ENCODE results near the gene BRICD5.

Gene BRICD5

GRCh38 chr16:2236337-2237101 is 25.9 kb upstream of the BRICD5 start, which contains the start of gene DNASE1L2:
TSS of gene DNASE1L2 (plus strand) at chr16:2236444. CDS start at chr16:2236817, 373 bp downstream.
- Histone ChIP-seq H3K27ac (ENCODE audit: low read length) (no peak within 1 kb of the TSS), H3K36me3 (ENCODE audit: control insufficient read depth, low read depth, low read length) (peaks cover 17% of the 10 kb centered on the region), H3K9ac (ENCODE audit: low read length) (no peak within 1 kb of the TSS), H3K27me3 (ENCODE audit: control insufficient read depth, insufficient read depth, low read length) (peaks cover 28% of the 10 kb centered on the region), H3K4me3 (ENCODE audit: low read length) (peak within 1 kb of the TSS; percentile 42), H3K9me3 (ENCODE audit: control insufficient read depth, low read depth, low read length) (no peaks in the 10 kb centered on the region), H3K4me1 (ENCODE audit: control insufficient read depth, low read depth, low read length) (no peaks in the 10 kb centered on the region)

- Histone ChIP-seq H3K27ac (ENCODE audit: low read length) (no peak overlapping the region), H3K4me1 (ENCODE audit: control insufficient read depth, low read depth, low read length) (no peaks in the 10 kb centered on the region), H3K27me3 (ENCODE audit: control insufficient read depth, insufficient read depth, low read length) (peaks cover 28% of the 10 kb centered on the region), H3K9ac (ENCODE audit: low read length) (no peak overlapping the region), H3K4me3 (ENCODE audit: low read length) (no peak overlapping the region), H3K9me3 (ENCODE audit: control insufficient read depth, low read depth, low read length) (no peaks in the 10 kb centered on the region), H3K36me3 (ENCODE audit: control insufficient read depth, low read depth, low read length) (peaks cover 21% of the 10 kb centered on the region)
Observed at GRCh38 chr16:2235695-2236336, 25.2 kb upstream of the BRICD5 start.

GRCh38 chr16:2235234-2235651 is 24.6 kb upstream of the BRICD5 start:
- Histone ChIP-seq H3K36me3 (ENCODE audit: control insufficient read depth, low read depth, low read length) (peaks cover 21% of the 10 kb centered on the region), H3K27ac (ENCODE audit: low read length) (no peak overlapping the region), H3K27me3 (ENCODE audit: control insufficient read depth, insufficient read depth, low read length) (peaks cover 28% of the 10 kb centered on the region), H3K9me3 (ENCODE audit: control insufficient read depth, low read depth, low read length) (no peaks in the 10 kb centered on the region), H3K4me3 (ENCODE audit: low read length) (no peak overlapping the region), H3K4me1 (ENCODE audit: control insufficient read depth, low read depth, low read length) (no peaks in the 10 kb centered on the region), H3K9ac (ENCODE audit: low read length) (no peak overlapping the region)

GRCh38 chr16:2234813-2235170 is 24.1 kb upstream of the BRICD5 start:
- H3K4me1 ChIP-seq (ENCODE audit: control insufficient read depth, low read depth, low read length) = no peaks in the 10 kb centered on the region
- no peak overlapping the region for H3K27ac ChIP-seq (ENCODE audit: low read length)
- H3K27me3 ChIP-seq (ENCODE audit: control insufficient read depth, insufficient read depth, low read length) = peaks cover 28% of the 10 kb centered on the region
- no peak overlapping the region for H3K9ac ChIP-seq (ENCODE audit: low read length)
- peaks cover 21% of the 10 kb centered on the region for H3K36me3 ChIP-seq (ENCODE audit: control insufficient read depth, low read depth, low read length)
- no peaks in the 10 kb centered on the region for H3K9me3 ChIP-seq (ENCODE audit: control insufficient read depth, low read depth, low read length)
- H3K4me3 ChIP-seq (ENCODE audit: low read length) = no peak overlapping the region

GRCh38 chr16:2233872-2234812 is 23.5 kb upstream of the BRICD5 start:
- no peaks in the 10 kb centered on the region for H3K4me1 ChIP-seq (ENCODE audit: control insufficient read depth, low read depth, low read length)
- no peak overlapping the region for H3K27ac ChIP-seq (ENCODE audit: low read length)
- H3K36me3 ChIP-seq (ENCODE audit: control insufficient read depth, low read depth, low read length) = peaks cover 27% of the 10 kb centered on the region
- H3K9me3 ChIP-seq (ENCODE audit: control insufficient read depth, low read depth, low read length) = no peaks in the 10 kb centered on the region
- peaks cover 28% of the 10 kb centered on the region for H3K27me3 ChIP-seq (ENCODE audit: control insufficient read depth, insufficient read depth, low read length)
- no peak overlapping the region for H3K9ac ChIP-seq (ENCODE audit: low read length)
- no peak overlapping the region for H3K4me3 ChIP-seq (ENCODE audit: low read length)

DNA sequence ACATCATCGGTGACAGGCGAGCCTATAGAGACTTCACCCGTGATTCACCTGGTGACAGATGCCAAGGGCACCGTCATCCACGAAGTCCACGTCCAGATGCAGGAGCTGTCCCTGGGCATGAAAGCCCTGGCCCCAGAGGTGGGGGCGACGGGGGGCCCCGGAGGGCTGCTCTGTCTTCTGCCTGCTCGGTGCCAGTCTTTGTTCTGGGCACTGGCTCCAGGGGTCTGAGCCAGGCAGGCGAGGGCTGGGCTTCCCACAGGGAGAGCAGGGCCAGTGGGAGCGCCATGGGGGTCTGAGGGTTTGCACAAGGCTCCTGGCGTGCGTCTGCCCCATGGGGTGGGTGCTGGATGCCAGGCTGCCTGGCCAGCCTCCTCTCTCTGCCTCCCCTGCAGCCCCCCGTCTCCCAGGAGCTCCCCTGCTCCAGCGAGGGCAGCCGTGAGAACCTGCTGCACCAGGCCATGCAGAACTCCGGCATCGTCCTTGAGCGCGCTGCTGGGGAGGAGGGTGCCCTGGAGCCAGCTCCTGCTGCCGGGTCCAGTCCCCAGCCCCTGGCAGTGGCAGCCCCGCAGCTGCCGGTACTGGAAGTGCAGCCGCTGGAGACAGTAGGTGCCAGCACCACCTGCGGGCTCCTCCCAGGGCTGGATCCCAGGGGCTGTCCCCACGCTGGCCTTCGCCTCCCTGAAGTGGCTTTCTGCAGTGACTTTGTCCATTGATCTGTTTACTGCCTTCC is 22.5 kb upstream of the BRICD5 start:
- Histone ChIP-seq H3K27ac (ENCODE audit: low read length) (no peak overlapping the region), H3K4me1 (ENCODE audit: control insufficient read depth, low read depth, low read length) (no peaks in the 10 kb centered on the region), H3K9ac (ENCODE audit: low read length) (no peak overlapping the region), H3K9me3 (ENCODE audit: control insufficient read depth, low read depth, low read length) (no peaks in the 10 kb centered on the region), H3K27me3 (ENCODE audit: control insufficient read depth, insufficient read depth, low read length) (peaks cover 26% of the 10 kb centered on the region), H3K4me3 (ENCODE audit: low read length) (no peak overlapping the region), H3K36me3 (ENCODE audit: control insufficient read depth, low read depth, low read length) (peaks cover 34% of the 10 kb centered on the region)

DNA sequence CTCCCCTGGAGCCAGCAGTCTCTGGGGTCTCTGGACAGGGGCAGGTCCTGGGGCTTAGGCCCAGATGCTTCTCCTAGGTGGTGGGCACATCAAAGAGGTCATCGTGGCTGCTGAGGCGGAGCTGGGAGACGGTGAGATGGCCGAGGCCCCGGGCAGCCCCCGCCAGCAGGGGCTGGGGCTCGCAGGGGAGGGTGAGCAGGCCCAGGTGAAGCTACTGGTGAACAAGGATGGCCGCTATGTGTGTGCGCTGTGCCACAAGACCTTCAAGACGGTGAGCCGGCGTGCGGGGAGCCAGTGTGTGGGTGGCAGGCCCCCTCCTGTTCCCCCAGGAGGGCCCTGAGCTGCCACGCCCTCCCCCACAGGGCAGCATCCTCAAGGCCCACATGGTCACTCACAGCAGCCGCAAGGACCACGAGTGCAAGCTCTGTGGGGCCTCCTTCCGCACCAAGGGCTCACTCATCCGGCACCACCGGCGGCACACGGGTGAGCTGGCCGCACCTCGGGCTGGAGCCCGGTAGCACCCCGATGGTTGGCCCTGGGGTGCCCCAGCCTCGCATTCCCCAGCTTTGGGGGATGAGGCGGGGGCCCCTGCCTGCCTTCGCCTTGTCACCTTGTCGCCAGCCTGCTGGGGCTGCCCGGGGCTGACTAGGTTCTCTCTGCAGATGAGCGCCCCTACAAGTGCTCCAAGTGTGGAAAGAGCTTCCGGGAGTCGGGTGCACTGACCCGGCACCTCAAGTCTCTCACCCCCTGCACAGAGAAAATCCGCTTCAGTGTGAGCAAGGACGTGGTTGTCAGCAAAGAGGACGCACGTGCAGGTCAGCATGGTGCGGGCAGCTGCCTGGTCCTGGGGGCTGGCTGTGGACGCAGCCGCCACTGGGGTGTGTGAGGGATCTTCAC is 21.7 kb upstream of the BRICD5 start:
- Histone ChIP-seq H3K9me3 (ENCODE audit: control insufficient read depth, low read depth, low read length) (no peaks in the 10 kb centered on the region), H3K4me1 (ENCODE audit: control insufficient read depth, low read depth, low read length) (no peaks in the 10 kb centered on the region), H3K27ac (ENCODE audit: low read length) (no peak overlapping the region), H3K9ac (ENCODE audit: low read length) (no peak overlapping the region), H3K4me3 (ENCODE audit: low read length) (no peak overlapping the region), H3K27me3 (ENCODE audit: control insufficient read depth, insufficient read depth, low read length) (peaks cover 17% of the 10 kb centered on the region), H3K36me3 (ENCODE audit: control insufficient read depth, low read depth, low read length) (peaks cover 34% of the 10 kb centered on the region)

GRCh38 chr16:2231016-2231931 is 20.6 kb upstream of the BRICD5 start:
- Histone ChIP-seq H3K4me1 (ENCODE audit: control insufficient read depth, low read depth, low read length) (no peaks in the 10 kb centered on the region), H3K9ac (ENCODE audit: low read length) (no peak overlapping the region), H3K27me3 (ENCODE audit: control insufficient read depth, insufficient read depth, low read length) (peaks cover 7% of the 10 kb centered on the region), H3K27ac (ENCODE audit: low read length) (no peak overlapping the region), H3K4me3 (ENCODE audit: low read length) (no peak overlapping the region), H3K9me3 (ENCODE audit: control insufficient read depth, low read depth, low read length) (no peaks in the 10 kb centered on the region), H3K36me3 (ENCODE audit: control insufficient read depth, low read depth, low read length) (peaks cover 34% of the 10 kb centered on the region)

- no peak overlapping the region for H3K4me3 ChIP-seq (ENCODE audit: low read length)
- H3K27me3 ChIP-seq (ENCODE audit: control insufficient read depth, insufficient read depth, low read length) = no peaks in the 10 kb centered on the region
- H3K4me1 ChIP-seq (ENCODE audit: control insufficient read depth, low read depth, low read length) = no peaks in the 10 kb centered on the region
- no peaks in the 10 kb centered on the region for H3K9me3 ChIP-seq (ENCODE audit: control insufficient read depth, low read depth, low read length)
- no peak overlapping the region for H3K9ac ChIP-seq (ENCODE audit: low read length)
- H3K36me3 ChIP-seq (ENCODE audit: control insufficient read depth, low read depth, low read length) = peaks cover 34% of the 10 kb centered on the region
- H3K27ac ChIP-seq (ENCODE audit: low read length) = no peak overlapping the region
Observed at GRCh38 chr16:2230376-2230775, 19.7 kb upstream of the BRICD5 start.

All from iPS-18a (cell line).